ENCODE results near the gene TRIP6.
A peak's percentile ranks its signal among the peaks of the same experiment; 100 is the strongest.

TRIP6 gene

GRCh38 chr7:100874577-100875355 lies 7.6 kb downstream of the TRIP6 start, which contains the start of gene SRRT:
TSS of gene SRRT (plus strand) at chr7:100875103. CDS start at chr7:100875591, 488 bp downstream.
- peak; percentile 97 for DNase-seq (ENCODE audit: low spot score)
- no CpG with 5 or more reads among the region's 79 CpGs for WGBS, 2 donors (ENCODE audit: extremely low coverage in 2 of 2, insufficient read length in 2 of 2, insufficient replicate concordance in 1 of 2)

GRCh38 chr7:100875356-100875751 lies 8.2 kb downstream of the TRIP6 start:
- Histone ChIP-seq H2AK5ac (ENCODE audit: low read depth, low read length) (peak overlapping the region; percentile 98), H2BK12ac (ENCODE audit: low read length) (peak overlapping the region; percentile 68), H3K23ac (ENCODE audit: low read depth, low read length, poor library complexity) (peak overlapping the region; percentile 100), H4K91ac (ENCODE audit: low read depth, low read length, poor library complexity) (peak overlapping the region; percentile 6), H2BK120ac (ENCODE audit: low read depth, low read length) (peak overlapping the region; percentile 77), H3K4ac (ENCODE audit: low read length) (peak overlapping the region; percentile 80), H3K4me3 (ENCODE audit: low read length in 2 of 2) (peak overlapping the region; percentile 85 to 91), H2BK15ac (ENCODE audit: low read length) (no peak overlapping the region), H3K27ac (replicated peaks; ENCODE audit: low read length) (peak overlapping the region; percentile 94), H3K18ac (ENCODE audit: low read length) (peak overlapping the region; percentile 99), H3K4me2 (ENCODE audit: insufficient read depth, low read length, poor library complexity, severe bottlenecking) (peak overlapping the region; percentile 63), H3K9me3 (replicated peaks in 1 of 2; ENCODE audit: control insufficient read depth in 2 of 2, insufficient read depth in 1 of 2, low read depth in 1 of 2, low read length in 2 of 2) (no peaks in the 10 kb centered on the region), H4K8ac (ENCODE audit: low read depth, low read length) (peak overlapping the region; percentile 10), H3K79me1 (ENCODE audit: low read depth, low read length) (peaks cover 5% of the 10 kb centered on the region), H2AFZ (ENCODE audit: low read length) (peak overlapping the region; percentile 80), H3K36me3 (replicated peaks in 1 of 2; ENCODE audit: control insufficient read depth in 2 of 2, insufficient read depth in 2 of 2, low read length in 2 of 2) (peaks cover 37 to 84% of the 10 kb centered on the region in 2 donors), H3K14ac (ENCODE audit: low read length) (peak overlapping the region; percentile 98), H3K4me1 (ENCODE audit: control insufficient read depth in 2 of 2, insufficient read depth in 1 of 2, low read depth in 1 of 2, low read length in 2 of 2) (peaks cover 10 to 15% of the 10 kb centered on the region in 2 donors), H3K27me3 (ENCODE audit: control insufficient read depth in 3 of 3, insufficient read depth in 3 of 3, low read depth in 1 of 3, low read length in 3 of 3) (no peaks in the 10 kb centered on the region), H3K9ac (ENCODE audit: low read depth, low read length, poor library complexity) (peak overlapping the region; percentile 96), H2BK5ac (ENCODE audit: low read length) (peak overlapping the region; percentile 85)
- WGBS, 2 donors (ENCODE audit: extremely low coverage in 2 of 2, insufficient read length in 2 of 2, insufficient replicate concordance in 1 of 2), result no CpG with 5 or more reads among the region's 39 CpGs
- no peak for DNase-seq (ENCODE audit: low spot score)

More at GRCh38 chr7:100874577-100875355, 7.6 kb downstream of the TRIP6 start, which contains the start of gene SRRT:
- peak within 1 kb of the TSS; percentile 98 for H3K27ac ChIP-seq (replicated peaks; ENCODE audit: low read length)
- H3K14ac ChIP-seq (ENCODE audit: low read length), result peak within 1 kb of the TSS; percentile 98
- peak within 1 kb of the TSS; percentile 85 to 91 for H3K4me3 ChIP-seq (ENCODE audit: low read length in 2 of 2)
- no peaks in the 10 kb centered on the region for H3K9me3 ChIP-seq (replicated peaks in 1 of 2; ENCODE audit: control insufficient read depth in 2 of 2, insufficient read depth in 1 of 2, low read depth in 1 of 2, low read length in 2 of 2)
- peak within 1 kb of the TSS; percentile 87 for H2AFZ ChIP-seq (ENCODE audit: low read length)
- H2BK120ac ChIP-seq (ENCODE audit: low read depth, low read length), result peak within 1 kb of the TSS; percentile 77
- peak within 1 kb of the TSS; percentile 96 for H3K9ac ChIP-seq (ENCODE audit: low read depth, low read length, poor library complexity)
- peak within 1 kb of the TSS; percentile 15 for H2BK15ac ChIP-seq (ENCODE audit: low read length)
- H3K18ac ChIP-seq (ENCODE audit: low read length), result peak within 1 kb of the TSS; percentile 99
- peaks cover 10 to 12% of the 10 kb centered on the region in 2 donors for H3K4me1 ChIP-seq (ENCODE audit: control insufficient read depth in 2 of 2, insufficient read depth in 1 of 2, low read depth in 1 of 2, low read length in 2 of 2)
- H3K4me2 ChIP-seq (ENCODE audit: insufficient read depth, low read length, poor library complexity, severe bottlenecking), result peak within 1 kb of the TSS; percentile 69
- H3K23ac ChIP-seq (ENCODE audit: low read depth, low read length, poor library complexity), result peak within 1 kb of the TSS; percentile 100
- peaks cover 4% of the 10 kb centered on the region for H3K79me1 ChIP-seq (ENCODE audit: low read depth, low read length)
- peak within 1 kb of the TSS; percentile 6 for H4K91ac ChIP-seq (ENCODE audit: low read depth, low read length, poor library complexity)
- H3K4ac ChIP-seq (ENCODE audit: low read length), result peak within 1 kb of the TSS; percentile 98
- peak within 1 kb of the TSS; percentile 68 for H2BK12ac ChIP-seq (ENCODE audit: low read length)
- H2AK5ac ChIP-seq (ENCODE audit: low read depth, low read length), result peak within 1 kb of the TSS; percentile 99
- H3K36me3 ChIP-seq (replicated peaks in 1 of 2; ENCODE audit: control insufficient read depth in 2 of 2, insufficient read depth in 2 of 2, low read length in 2 of 2), result peaks cover 34 to 85% of the 10 kb centered on the region in 2 donors
- no peaks in the 10 kb centered on the region for H3K27me3 ChIP-seq (ENCODE audit: control insufficient read depth in 3 of 3, insufficient read depth in 3 of 3, low read depth in 1 of 3, low read length in 3 of 3)
- H2BK5ac ChIP-seq (ENCODE audit: low read length), result peak within 1 kb of the TSS; percentile 85
- peak within 1 kb of the TSS; percentile 29 for H4K8ac ChIP-seq (ENCODE audit: low read depth, low read length)

GRCh38 chr7:100878013-100878412 lies 10.8 kb downstream of the TRIP6 start:
- Histone ChIP-seq H3K27me3 (ENCODE audit: control insufficient read depth in 3 of 3, insufficient read depth in 3 of 3, low read depth in 1 of 3, low read length in 3 of 3) (no peaks in the 10 kb centered on the region), H2BK120ac (ENCODE audit: low read depth, low read length) (no peak overlapping the region), H3K79me1 (ENCODE audit: low read depth, low read length) (peaks cover 19% of the 10 kb centered on the region), H3K4me2 (ENCODE audit: insufficient read depth, low read length, poor library complexity, severe bottlenecking) (no peak overlapping the region), H4K8ac (ENCODE audit: low read depth, low read length) (no peak overlapping the region), H3K9me3 (replicated peaks in 1 of 2; ENCODE audit: control insufficient read depth in 2 of 2, insufficient read depth in 1 of 2, low read depth in 1 of 2, low read length in 2 of 2) (no peaks in the 10 kb centered on the region), H3K18ac (ENCODE audit: low read length) (no peak overlapping the region), H3K4me1 (ENCODE audit: control insufficient read depth in 2 of 2, insufficient read depth in 1 of 2, low read depth in 1 of 2, low read length in 2 of 2) (peaks cover 10 to 15% of the 10 kb centered on the region in 2 donors), H2BK5ac (ENCODE audit: low read length) (no peak overlapping the region), H2BK15ac (ENCODE audit: low read length) (no peak overlapping the region), H3K36me3 (replicated peaks in 1 of 2; ENCODE audit: control insufficient read depth in 2 of 2, insufficient read depth in 2 of 2, low read length in 2 of 2) (peaks cover 36 to 86% of the 10 kb centered on the region in 2 donors), H2BK12ac (ENCODE audit: low read length) (no peak overlapping the region), H3K27ac (replicated peaks; ENCODE audit: low read length) (no peak overlapping the region), H4K91ac (ENCODE audit: low read depth, low read length, poor library complexity) (no peak overlapping the region), H3K4ac (ENCODE audit: low read length) (no peak overlapping the region), H3K9ac (ENCODE audit: low read depth, low read length, poor library complexity) (no peak overlapping the region), H3K14ac (ENCODE audit: low read length) (no peak overlapping the region), H3K4me3 (ENCODE audit: low read length in 2 of 2) (no peak overlapping the region), H2AFZ (ENCODE audit: low read length) (no peak overlapping the region), H3K23ac (ENCODE audit: low read depth, low read length, poor library complexity) (no peak overlapping the region), H2AK5ac (ENCODE audit: low read depth, low read length) (no peak overlapping the region)
- no peak for DNase-seq (ENCODE audit: low spot score)
- WGBS, 2 donors (ENCODE audit: extremely low coverage in 2 of 2, insufficient read length in 2 of 2, insufficient replicate concordance in 1 of 2), result no CpG with 5 or more reads among the region's 7 CpGs

- Histone ChIP-seq H4K8ac (ENCODE audit: low read depth, low read length) (no peak overlapping the region), H3K36me3 (replicated peaks in 1 of 2; ENCODE audit: control insufficient read depth in 2 of 2, insufficient read depth in 2 of 2, low read length in 2 of 2) (peaks cover 37 to 88% of the 10 kb centered on the region in 2 donors)
These were observed 11.5 kb downstream of the TRIP6 start for GRCh38 chr7:100878685-100879084.

More at GRCh38 chr7:100878685-100879084, 11.5 kb downstream of the TRIP6 start:
- DNase-seq (ENCODE audit: low spot score), result no peak
- Histone ChIP-seq H2BK120ac (ENCODE audit: low read depth, low read length) (no peak overlapping the region), H2AFZ (ENCODE audit: low read length) (no peak overlapping the region), H3K23ac (ENCODE audit: low read depth, low read length, poor library complexity) (no peak overlapping the region), H3K9ac (ENCODE audit: low read depth, low read length, poor library complexity) (no peak overlapping the region), H3K27me3 (ENCODE audit: control insufficient read depth in 3 of 3, insufficient read depth in 3 of 3, low read depth in 1 of 3, low read length in 3 of 3) (no peaks in the 10 kb centered on the region), H3K4me3 (ENCODE audit: low read length in 2 of 2) (no peak overlapping the region), H3K9me3 (replicated peaks in 1 of 2; ENCODE audit: control insufficient read depth in 2 of 2, insufficient read depth in 1 of 2, low read depth in 1 of 2, low read length in 2 of 2) (no peaks in the 10 kb centered on the region), H4K91ac (ENCODE audit: low read depth, low read length, poor library complexity) (no peak overlapping the region), H3K4me1 (ENCODE audit: control insufficient read depth in 2 of 2, insufficient read depth in 1 of 2, low read depth in 1 of 2, low read length in 2 of 2) (peaks cover 10 to 15% of the 10 kb centered on the region in 2 donors), H3K4me2 (ENCODE audit: insufficient read depth, low read length, poor library complexity, severe bottlenecking) (no peak overlapping the region), H3K18ac (ENCODE audit: low read length) (no peak overlapping the region), H2BK15ac (ENCODE audit: low read length) (no peak overlapping the region), H3K79me1 (ENCODE audit: low read depth, low read length) (peaks cover 19% of the 10 kb centered on the region), H3K14ac (ENCODE audit: low read length) (no peak overlapping the region), H3K4ac (ENCODE audit: low read length) (no peak overlapping the region), H2AK5ac (ENCODE audit: low read depth, low read length) (no peak overlapping the region), H3K27ac (replicated peaks; ENCODE audit: low read length) (no peak overlapping the region), H2BK12ac (ENCODE audit: low read length) (no peak overlapping the region), H2BK5ac (ENCODE audit: low read length) (no peak overlapping the region)
- no CpG with 5 or more reads among the region's 6 CpGs for WGBS, 2 donors (ENCODE audit: extremely low coverage in 2 of 2, insufficient read length in 2 of 2, insufficient replicate concordance in 1 of 2)

All from neuronal stem cell (in vitro differentiated cells).